ENCODE measurements around the gene SMIM36. TPM values are rescaled to one million over a fixed set of nuclear protein-coding genes. Genes with fewer than 3 reads are reported as not detected.

SMIM36 gene
- total RNA-seq, result not detected in 2 replicates
- long read RNA-seq, result 0 reads

- peaks cover 2% of the 10 kb centered on the region for H3K9me3 Mint-ChIP-seq
- no peak for TF ChIP-seq CTCF (conservative IDR thresholded peaks at IDR 0.05)
- no peak within 1 kb of the TSS for H3K4me3 Mint-ChIP-seq
- peaks cover 5% of the 10 kb centered on the region for H3K4me1 Mint-ChIP-seq
- DNase-seq (ENCODE audit: low read depth, low spot score), result no peak
- H3K27me3 Mint-ChIP-seq (ENCODE audit: low read depth), result peaks cover 4% of the 10 kb centered on the region
- H3K27ac Mint-ChIP-seq (ENCODE audit: unreplicated experiment), result no peak within 1 kb of the TSS
- no peaks in the 10 kb centered on the region for H3K36me3 Mint-ChIP-seq (ENCODE audit: low read depth)
Observed at GRCh38 chr17:55510986-55511721, at the start of gene SMIM36. Gene SMIM36, minus strand, starts transcription at chr17:55511452.

- Mint-ChIP-seq H3K4me3 (no peak overlapping the region), H3K9me3 (peaks cover 3% of the 10 kb centered on the region), H3K4me1 (no peaks in the 10 kb centered on the region), H3K27ac (ENCODE audit: unreplicated experiment) (no peak overlapping the region), H3K36me3 (ENCODE audit: low read depth) (no peaks in the 10 kb centered on the region), H3K27me3 (ENCODE audit: low read depth) (peaks cover 5% of the 10 kb centered on the region)
- no peak for DNase-seq (ENCODE audit: low read depth, low spot score)
- no peak for TF ChIP-seq CTCF (conservative IDR thresholded peaks at IDR 0.05)
Observed at GRCh38 chr17:55555772-55556171, 44.5 kb upstream of the SMIM36 start.

GRCh38 chr17:55549140-55549539, 37.9 kb upstream of the SMIM36 start:
- no peaks in the 10 kb centered on the region for H3K4me1 Mint-ChIP-seq
- H3K4me3 Mint-ChIP-seq, result no peak overlapping the region
- no peak overlapping the region for H3K27ac Mint-ChIP-seq (ENCODE audit: unreplicated experiment)
- DNase-seq (ENCODE audit: low read depth, low spot score), result no peak
- no peaks in the 10 kb centered on the region for H3K36me3 Mint-ChIP-seq (ENCODE audit: low read depth)
- H3K9me3 Mint-ChIP-seq, result peaks cover 7% of the 10 kb centered on the region
- peaks cover 5% of the 10 kb centered on the region for H3K27me3 Mint-ChIP-seq (ENCODE audit: low read depth)
- peak; percentile 20 for TF ChIP-seq CTCF (conservative IDR thresholded peaks at IDR 0.05)

- no peaks in the 10 kb centered on the region for H3K4me1 Mint-ChIP-seq
- H3K27ac Mint-ChIP-seq (ENCODE audit: unreplicated experiment), result no peak overlapping the region
- H3K36me3 Mint-ChIP-seq (ENCODE audit: low read depth), result no peaks in the 10 kb centered on the region
- peaks cover 7% of the 10 kb centered on the region for H3K9me3 Mint-ChIP-seq
- no peak for DNase-seq (ENCODE audit: low read depth, low spot score)
- no peak overlapping the region for H3K4me3 Mint-ChIP-seq
- H3K27me3 Mint-ChIP-seq (ENCODE audit: low read depth), result peaks cover 2% of the 10 kb centered on the region
- TF ChIP-seq CTCF (conservative IDR thresholded peaks at IDR 0.05), result no peak
Observed at GRCh38 chr17:55546991-55547664, 35.9 kb upstream of the SMIM36 start.

GRCh38 chr17:55546481-55546880, 35.2 kb upstream of the SMIM36 start:
- Mint-ChIP-seq H3K4me3 (no peak overlapping the region), H3K27me3 (ENCODE audit: low read depth) (peaks cover 2% of the 10 kb centered on the region), H3K36me3 (ENCODE audit: low read depth) (no peaks in the 10 kb centered on the region), H3K9me3 (peaks cover 7% of the 10 kb centered on the region), H3K4me1 (no peaks in the 10 kb centered on the region), H3K27ac (ENCODE audit: unreplicated experiment) (peak overlapping the region; percentile 39)
- no peak for TF ChIP-seq CTCF (conservative IDR thresholded peaks at IDR 0.05)
- DNase-seq (ENCODE audit: low read depth, low spot score), result no peak
